AG08396 (cell line): ENCODE results near the gene PRKAR2A.
A peak's percentile ranks its signal among the peaks of the same experiment; 100 is the strongest.

Experiments used
- DNase-seq: peaks from one replicate; pipeline ENCODE4 v3.0.0; 2012; ENCODE audit warnings: low spot score, mixed read lengths

PRKAR2A gene

DNA sequence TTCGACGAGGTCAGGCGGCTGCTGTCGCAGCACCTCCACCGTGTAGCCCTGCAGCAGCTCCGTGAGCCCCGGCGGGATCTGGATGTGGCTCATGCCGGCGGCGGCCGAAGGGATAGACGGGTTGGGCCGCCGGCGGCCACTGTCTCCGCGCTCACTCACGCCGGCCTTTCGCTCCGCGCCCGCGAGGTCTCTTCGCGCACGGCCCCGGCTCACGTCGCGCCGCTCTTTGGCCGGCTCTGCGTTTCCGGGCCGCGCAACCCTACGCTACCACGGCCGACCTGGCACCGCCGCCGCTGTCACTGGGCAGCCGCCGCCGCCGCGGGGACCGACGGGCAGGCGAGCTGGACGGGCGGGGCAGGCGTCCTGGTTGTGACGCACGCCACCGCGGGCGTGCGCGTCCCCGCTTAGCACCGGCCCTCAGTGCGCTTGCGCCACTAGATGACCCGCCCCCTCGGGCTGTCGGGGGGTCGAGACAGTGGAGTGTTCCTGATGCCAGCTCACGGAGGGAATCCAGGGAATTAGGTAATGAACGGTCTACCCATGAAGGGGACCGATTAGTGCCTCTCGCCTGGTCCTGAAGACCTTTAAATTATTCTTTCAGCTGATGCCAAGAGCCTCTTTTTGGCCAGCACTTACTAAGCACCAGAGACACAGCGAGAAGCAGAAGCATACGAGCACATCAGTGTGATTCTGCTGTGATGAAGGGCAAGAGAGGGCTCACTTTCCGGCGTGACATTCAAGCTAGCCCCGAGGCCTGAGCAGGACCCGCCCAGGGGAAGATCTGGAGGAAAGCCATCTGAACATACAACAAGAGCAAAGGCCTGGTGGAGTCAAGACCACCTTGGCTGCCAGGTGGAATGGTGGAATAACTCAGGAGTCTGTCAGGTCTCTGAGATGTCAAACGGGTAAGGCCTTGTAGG is at the start of gene PRKAR2A:
PRKAR2A (minus strand) TSS at position 371 of the 920 bp plus-strand sequence; CDS start at position 93, 278 bp downstream.
- peak; percentile 99 for DNase-seq

DNA sequence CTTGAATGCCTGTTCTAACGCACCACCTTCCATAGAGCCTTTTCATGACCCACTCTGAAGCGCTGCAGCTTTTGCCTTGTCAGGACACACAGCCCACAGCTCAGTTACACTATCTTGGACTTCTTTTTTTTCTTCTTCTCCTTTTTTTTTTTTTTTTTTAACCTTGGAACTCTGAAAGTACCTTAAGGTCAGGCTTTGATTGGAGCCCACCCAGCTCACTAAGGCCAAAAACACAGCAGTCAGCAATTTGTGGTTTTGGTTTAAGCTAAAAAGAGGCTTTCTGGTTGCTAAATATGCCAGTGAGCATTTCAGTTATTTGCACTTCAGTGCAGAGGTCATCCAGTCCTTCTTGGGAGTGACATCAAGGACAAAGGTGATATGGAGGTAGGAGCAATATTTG is 49.3 kb upstream of the PRKAR2A start:
- no peak for DNase-seq

DNA sequence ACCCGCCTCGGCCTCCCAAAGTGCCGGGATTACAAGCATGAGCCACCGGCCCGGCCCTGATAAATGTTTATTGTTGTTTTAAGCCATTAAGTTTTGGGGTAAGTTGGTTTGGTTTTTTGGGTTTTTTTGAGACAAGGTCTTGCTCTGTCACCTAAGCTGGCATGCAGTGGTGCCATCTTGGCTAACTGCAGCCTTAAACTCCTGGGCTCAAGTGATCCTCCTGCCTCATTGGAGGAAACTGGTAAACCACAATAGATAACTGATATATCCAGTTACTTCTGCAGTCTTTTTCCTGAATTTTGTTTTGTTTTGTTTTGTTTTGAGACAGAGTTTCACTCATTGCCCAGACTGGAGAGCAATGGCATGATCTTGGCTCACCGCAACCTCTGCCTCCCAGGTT is 46.8 kb upstream of the PRKAR2A start:
- DNase-seq: no peak

GRCh38 chr3:48891606-48892005 is 43.9 kb upstream of the PRKAR2A start:
- DNase-seq: no peak

DNA sequence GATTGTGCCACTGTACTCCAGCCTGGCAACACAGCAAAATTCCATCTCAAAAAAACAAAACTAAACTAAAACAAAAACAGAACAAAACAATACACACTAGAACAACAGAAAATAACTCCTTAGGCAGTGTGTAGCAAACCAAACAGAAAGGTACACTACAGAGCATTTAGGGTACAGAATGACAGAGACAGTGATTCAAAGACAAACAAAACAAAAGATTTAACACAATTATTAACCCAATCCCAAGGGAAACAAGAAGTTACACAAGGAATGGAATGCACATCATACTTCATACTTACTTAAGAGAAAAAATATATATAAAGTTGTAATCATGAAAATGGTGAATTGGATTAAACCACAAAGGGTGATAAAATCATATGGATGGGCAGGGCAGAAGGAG is 38.1 kb upstream of the PRKAR2A start:
- no peak for DNase-seq

- DNase-seq: no peak
Observed at GRCh38 chr3:48881652-48882114, 34.0 kb upstream of the PRKAR2A start.

DNA sequence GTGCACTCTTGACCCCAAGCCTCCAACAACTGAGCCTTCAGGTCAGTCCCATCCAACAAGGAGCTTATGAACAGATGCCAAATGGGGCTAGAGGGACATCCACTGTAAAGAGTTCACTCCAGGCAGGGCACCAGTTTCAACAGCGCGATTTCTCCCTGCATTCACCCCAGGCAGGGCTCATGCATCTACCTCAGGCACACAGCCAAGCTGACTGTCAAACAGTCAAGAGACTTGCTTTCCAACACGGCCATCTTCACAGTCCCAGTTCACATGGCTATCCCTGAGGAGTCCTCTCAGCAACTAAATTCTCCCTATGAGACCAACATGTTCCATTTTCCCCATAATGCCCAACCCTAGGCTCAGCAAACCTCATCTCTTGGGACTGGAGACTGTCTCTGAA is 33.3 kb upstream of the PRKAR2A start:
- DNase-seq: no peak

GRCh38 chr3:48879994-48880377 is 32.3 kb upstream of the PRKAR2A start:
- no peak for DNase-seq

DNA sequence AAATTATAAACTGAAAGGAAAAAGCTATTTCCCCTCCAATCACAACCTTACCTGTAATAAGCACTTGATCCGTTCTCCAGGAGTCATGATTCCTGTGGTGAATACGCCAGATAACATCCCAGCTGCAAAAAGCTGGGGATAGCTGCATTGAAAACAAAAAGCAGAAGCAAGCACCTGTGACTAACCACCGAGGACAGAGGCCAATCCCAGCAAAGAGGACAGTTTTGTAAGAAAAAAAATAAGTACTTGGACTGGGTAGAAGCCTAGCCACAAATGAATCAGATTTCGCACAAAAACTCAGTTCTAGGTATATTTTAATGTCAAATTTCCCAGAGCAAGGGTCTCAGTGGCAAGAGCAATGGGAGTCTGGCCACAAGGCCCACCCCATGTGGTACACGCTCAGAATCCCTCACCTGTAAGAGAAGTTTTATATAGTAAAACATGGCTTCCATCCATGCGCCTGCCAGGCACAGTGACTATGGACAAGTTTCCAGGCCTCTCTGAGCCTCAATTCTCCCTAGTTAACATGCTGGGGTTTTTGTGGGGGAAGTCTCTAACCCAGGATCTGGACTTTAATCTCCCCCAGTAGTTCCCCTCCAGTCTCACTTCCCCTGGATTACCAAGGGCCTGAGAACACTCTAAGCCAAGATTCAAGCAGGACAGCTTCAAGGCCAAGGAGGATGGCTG is 31.8 kb upstream of the PRKAR2A start:
- no peak for DNase-seq

- DNase-seq: no peak
Observed at GRCh38 chr3:48877671-48878070, 30.0 kb upstream of the PRKAR2A start.

DNA sequence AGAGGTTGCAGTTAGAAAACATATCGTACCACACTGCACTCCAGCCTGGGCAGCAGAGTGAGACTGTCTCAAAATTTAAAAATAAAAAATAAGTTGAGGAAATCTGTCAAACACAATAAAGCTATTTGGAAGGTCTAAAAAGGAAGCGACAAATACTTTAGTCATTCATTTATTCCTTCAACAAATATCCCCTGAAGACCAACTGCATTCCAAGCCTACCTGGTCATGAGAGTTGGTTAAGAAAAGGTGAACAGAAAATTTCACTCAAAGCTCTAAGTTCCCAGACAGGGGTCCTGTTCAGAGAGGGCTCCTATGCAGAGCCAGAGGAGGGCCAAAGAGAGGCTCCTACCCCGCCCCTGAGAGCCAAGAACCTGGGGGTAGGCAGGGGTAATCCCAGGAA is 15.4 kb upstream of the PRKAR2A start:
- no peak for DNase-seq

DNA sequence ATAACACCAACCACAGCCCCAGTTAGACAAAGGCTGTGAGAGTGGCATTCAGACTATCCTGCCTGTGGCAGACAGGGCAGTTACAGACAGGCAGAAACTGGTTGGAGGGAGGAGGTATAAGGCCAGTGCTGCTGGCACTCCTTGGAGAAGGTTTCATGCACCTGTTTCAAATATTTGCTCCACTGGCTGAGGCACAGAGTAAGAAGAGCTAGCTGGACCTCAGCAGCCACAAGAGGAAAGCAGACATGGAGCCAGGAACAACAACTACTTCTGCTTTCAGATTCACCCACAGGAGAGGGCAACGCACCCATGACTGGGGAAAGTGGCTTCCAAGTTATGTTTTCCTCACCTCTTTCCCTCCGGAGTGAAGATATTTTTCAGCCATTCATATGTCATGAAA is 11.5 kb upstream of the PRKAR2A start:
- no peak for DNase-seq

DNA sequence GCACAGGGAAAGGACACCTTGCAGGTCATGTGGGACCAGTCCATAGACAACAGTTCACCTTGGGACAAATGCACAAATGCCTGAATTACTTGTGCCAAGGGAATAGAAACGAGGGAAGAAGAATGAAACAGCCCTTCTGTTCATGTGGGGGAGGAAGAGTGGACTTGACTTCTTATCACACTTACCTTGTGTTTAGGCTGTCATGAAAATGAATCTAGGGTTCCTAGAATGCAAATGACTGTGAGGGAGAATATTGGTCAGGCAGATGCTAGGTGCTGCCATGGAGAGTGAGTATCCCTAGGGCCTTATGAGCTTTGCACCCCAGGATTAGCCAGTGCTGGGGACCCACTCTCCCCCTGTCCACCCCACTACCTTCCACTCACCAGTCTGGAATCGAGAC is 11.0 kb upstream of the PRKAR2A start:
- DNase-seq: no peak

GRCh38 chr3:48857641-48858040 is 10.0 kb upstream of the PRKAR2A start:
- DNase-seq: no peak

GRCh38 chr3:48856469-48856868 is 8.8 kb upstream of the PRKAR2A start:
- DNase-seq: no peak

- DNase-seq: no peak
Observed at GRCh38 chr3:48855681-48856447, 8.2 kb upstream of the PRKAR2A start.

GRCh38 chr3:48852151-48852550 is 4.5 kb upstream of the PRKAR2A start:
- DNase-seq: no peak

GRCh38 chr3:48851407-48851806 is 3.7 kb upstream of the PRKAR2A start:
- DNase-seq: peak; percentile 28

GRCh38 chr3:48848816-48849515 is 1.3 kb upstream of the PRKAR2A start:
- DNase-seq: no peak

GRCh38 chr3:48847053-48847503 is 596 bp downstream of the PRKAR2A start:
- peak; percentile 80 for DNase-seq

DNA sequence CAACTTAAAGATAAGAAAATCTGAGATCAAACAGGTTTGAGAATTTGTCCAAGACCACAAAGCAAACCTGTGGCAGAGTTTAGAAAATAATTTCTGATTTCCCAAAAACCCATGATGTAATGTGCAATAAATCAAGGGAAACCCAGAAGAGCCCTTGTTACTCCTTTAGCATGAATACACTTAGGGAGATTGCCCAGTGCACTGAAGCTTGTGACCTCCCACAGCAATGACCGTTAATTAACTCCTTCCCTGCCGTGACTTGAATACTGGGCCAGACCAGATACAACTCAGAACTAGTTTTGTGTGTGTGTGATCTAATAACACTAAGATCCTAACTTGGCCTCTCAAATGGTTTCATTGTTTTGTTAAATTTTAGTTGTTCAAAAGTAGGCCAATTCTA is 2.5 kb downstream of the PRKAR2A start:
- DNase-seq: peak; percentile 27

GRCh38 chr3:48837163-48837562 is 10.5 kb downstream of the PRKAR2A start:
- DNase-seq: no peak
